Measurements from ENCODE around the gene CREB5.

DNA sequence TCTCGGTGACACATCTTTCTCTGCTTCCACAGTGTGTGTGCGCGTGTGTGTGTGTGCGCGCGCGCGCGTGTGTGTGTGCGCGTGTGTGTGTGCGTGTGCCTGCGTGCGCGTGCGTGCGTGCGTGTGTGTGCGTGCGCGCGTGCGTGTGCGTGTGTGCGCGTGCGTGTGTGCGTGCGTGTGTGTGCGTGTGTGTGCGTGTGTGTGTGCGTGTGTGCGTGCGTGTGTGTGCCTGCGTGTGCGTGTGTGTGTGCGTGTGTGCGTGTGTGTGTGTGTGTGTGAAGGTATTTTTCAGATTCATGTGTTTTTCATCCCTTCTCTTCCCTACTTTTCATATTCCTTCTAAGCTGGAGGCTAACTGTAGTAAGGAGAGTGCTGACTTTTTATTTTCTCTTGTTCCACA, 148.4 kb downstream of the CREB5 start:
- TF ChIP-seq, protein P1, sequence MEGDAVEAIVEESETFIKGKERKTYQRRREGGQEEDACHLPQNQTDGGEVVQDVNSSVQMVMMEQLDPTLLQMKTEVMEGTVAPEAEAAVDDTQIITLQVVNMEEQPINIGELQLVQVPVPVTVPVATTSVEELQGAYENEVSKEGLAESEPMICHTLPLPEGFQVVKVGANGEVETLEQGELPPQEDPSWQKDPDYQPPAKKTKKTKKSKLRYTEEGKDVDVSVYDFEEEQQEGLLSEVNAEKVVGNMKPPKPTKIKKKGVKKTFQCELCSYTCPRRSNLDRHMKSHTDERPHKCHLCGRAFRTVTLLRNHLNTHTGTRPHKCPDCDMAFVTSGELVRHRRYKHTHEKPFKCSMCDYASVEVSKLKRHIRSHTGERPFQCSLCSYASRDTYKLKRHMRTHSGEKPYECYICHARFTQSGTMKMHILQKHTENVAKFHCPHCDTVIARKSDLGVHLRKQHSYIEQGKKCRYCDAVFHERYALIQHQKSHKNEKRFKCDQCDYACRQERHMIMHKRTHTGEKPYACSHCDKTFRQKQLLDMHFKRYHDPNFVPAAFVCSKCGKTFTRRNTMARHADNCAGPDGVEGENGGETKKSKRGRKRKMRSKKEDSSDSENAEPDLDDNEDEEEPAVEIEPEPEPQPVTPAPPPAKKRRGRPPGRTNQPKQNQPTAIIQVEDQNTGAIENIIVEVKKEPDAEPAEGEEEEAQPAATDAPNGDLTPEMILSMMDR (IDR thresholded peaks at IDR 0.05) = no peak
- TF ChIP-seq POLR2A (IDR thresholded peaks at IDR 0.05) = no peak
